ENCODE measurements around the gene MAP2K3.

DNA sequence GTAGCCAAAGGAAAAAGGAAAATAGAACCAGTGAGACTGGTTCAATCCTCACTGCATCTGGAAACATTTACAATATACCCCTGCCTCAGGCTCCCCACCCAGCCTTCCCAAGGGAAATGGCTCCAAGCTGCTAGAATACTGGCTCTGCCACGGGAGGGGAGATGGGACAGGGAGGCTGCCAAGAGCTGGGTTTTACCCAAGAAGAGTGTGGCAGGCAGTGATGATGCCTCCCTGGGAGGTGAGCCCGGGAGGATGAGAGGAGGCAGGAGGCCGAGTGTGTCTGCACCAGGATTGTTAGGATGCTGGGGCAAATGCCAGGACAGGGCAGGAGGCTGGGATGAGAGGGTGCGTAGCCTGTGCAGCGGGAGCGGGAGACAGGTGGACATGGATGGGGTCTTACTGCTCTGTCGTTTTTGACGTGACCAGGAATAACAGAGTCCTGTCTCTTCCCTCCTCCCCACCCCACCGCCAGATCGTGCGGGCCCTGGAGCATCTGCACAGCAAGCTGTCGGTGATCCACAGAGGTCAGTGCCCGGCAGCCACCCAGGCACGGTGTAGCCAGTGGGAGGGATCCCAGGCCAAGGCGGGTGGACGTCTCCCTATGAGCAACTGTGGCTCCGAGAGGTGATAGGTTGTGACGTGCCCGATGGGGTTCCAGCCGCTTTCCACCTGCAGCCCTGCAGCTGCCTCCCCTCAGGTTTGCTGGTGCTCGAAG is 18.4 kb downstream of the MAP2K3 start:
- TF ChIP-seq EZH2 (IDR thresholded peaks at IDR 0.05; ENCODE audit: insufficient read depth, poor library complexity, severe bottlenecking) (no peak), EZH2phosphoT487 (IDR thresholded peaks at IDR 0.05; ENCODE audit: insufficient read depth, low read depth) (no peak)

Data from GM23248 (cell line).